K562 (cell line): Measurements from ENCODE around the gene C2CD5. TPM values are rescaled to one million over a fixed set of nuclear protein-coding genes. Genes with fewer than 3 reads are reported as not detected.

Experiments used
- CXXC5 ChIP-seq: fragments of 250-450 bp; sonication (Bioruptor Pico); IDR thresholded peaks from 2 replicates; pipeline ENCODE4 v1.8.0; 2022; ENCODE audit warnings: inconsistent platforms, mild to moderate bottlenecking, moderate library complexity
- DEAF1 ChIP-seq: fragments of 450-650 bp; formaldehyde crosslinking; IDR thresholded peaks from 2 replicates; pipeline ENCODE4 v1.4.0; 2020; ENCODE audit warnings: mild to moderate bottlenecking, moderate library complexity
- KDM5B ChIP-seq: fragments of 200-600 bp; sonication (generic); IDR thresholded peaks from 2 replicates; pipeline ENCODE4 v1.6.1; 2012; ENCODE audit warnings: low read depth, mild to moderate bottlenecking, moderate library complexity, low read length, control low read depth, inconsistent platforms; ENCODE audit not compliant: insufficient replicate concordance
- NR2C1 ChIP-seq, 2 experiments: fragments of 450-650 bp; IDR thresholded peaks; 2 replicates each; pipeline ENCODE4 v1.6.1; 2017; ENCODE audit warnings: mild to moderate bottlenecking in 2 of 2, antibody characterized with exemption in 1 of 2, inconsistent platforms in 1 of 2, missing compliant biosample characterization in 1 of 2, missing genetic modification characterization in 1 of 2
- PKNOX1 ChIP-seq: fragments of 450-650 bp; IDR thresholded peaks from 2 replicates; pipeline ENCODE4 v1.6.1; 2016
- THRAP3 ChIP-seq: fragments of 450-650 bp; IDR thresholded peaks from 2 replicates; pipeline ENCODE4 v1.6.1; 2016; ENCODE audit warnings: mild to moderate bottlenecking, inconsistent platforms, borderline replicate concordance
- ZNF444 ChIP-seq: fragments of 250-450 bp; sonication (Bioruptor Pico); IDR thresholded peaks from 2 replicates; pipeline ENCODE4 v1.4.0; 2020; ENCODE audit warnings: mild to moderate bottlenecking, moderate library complexity
- ZNF445 ChIP-seq: fragments of 250-450 bp; sonication (Bioruptor Pico); IDR thresholded peaks from 2 replicates; pipeline ENCODE4 v1.4.0; 2020; ENCODE audit warnings: low read depth, mild to moderate bottlenecking, moderate library complexity
- ZNF639 ChIP-seq, 2 experiments: fragments of 200-800 bp in 1 of 2; sonication (Bioruptor generic) in 1 of 2; sonication (generic) in 1 of 2; formaldehyde crosslinking in 1 of 2; IDR thresholded peaks in 1 of 2; conservative IDR thresholded peaks in 1 of 2; 2 replicates each; pipeline versions ENCODE4 v1.5.0 to v1.6.1; 2016 to 2020; ENCODE audit warnings: missing compliant biosample characterization in 1 of 2, missing genetic modification characterization in 1 of 2, missing genetic modification reagents in 1 of 2
- polyA plus RNA-seq, 8 experiments: library from polyadenylated mRNA; depleted of rRNA in 4 of 8; stranded (reverse) in 5 of 8; unstranded in 3 of 8; fragments of >200 nt; fragmentation: Nextera tagmentation in 2 of 8; fragmentation: Illumina TruSeq in 1 of 8; extraction: Ambion mirVana in 2 of 8; extraction: Trizol in 1 of 8; gene quantifications; 2 replicates each; pipeline versions ENCODE4 v1.2.1 to v1.2.3, GENCODE V29; 2011 to 2014; ENCODE audit warnings: inconsistent platforms in 1 of 8, missing spikeins in 1 of 8
- total RNA-seq, 7 experiments: library from RNA; depleted of rRNA in 6 of 7; stranded (reverse); fragments of >200 nt in 6 of 7; fragmentation: Illumina TruSeq in 2 of 7; extraction: Trizol in 2 of 7; gene quantifications; 2 replicates each; pipeline versions ENCODE4 v1.2.1 to v1.2.3, GENCODE V29; 2011 to 2021; ENCODE audit warnings: low replicate concordance in 1 of 7
- TF ChIP-seq, protein P1 (sequence below): sonication (generic); formaldehyde crosslinking; IDR thresholded peaks from 2 replicates; pipeline ENCODE4 v1.8.1; 2023; ENCODE audit warnings: mild to moderate bottlenecking, missing genetic modification reagents
- TF ChIP-seq, protein P2 (sequence below): fragments of 250-450 bp; sonication (Bioruptor Pico); IDR thresholded peaks from 2 replicates; pipeline ENCODE4 v1.4.0; 2020; ENCODE audit warnings: mild to moderate bottlenecking
- TF ChIP-seq, protein P3 (sequence below): fragments of 250-450 bp; sonication (Bioruptor Pico); IDR thresholded peaks from 2 replicates; pipeline ENCODE4 v1.8.0; 2022; ENCODE audit warnings: moderate library complexity, mild to moderate bottlenecking, inconsistent platforms

C2CD5 gene
- total and polyA plus RNA-seq, 9 of the 15 experiments (the other 6 are each of a cell fraction or from before 2014, with no cell fraction given) = 5.1 to 24.1 (median 14.3) TPM

DNA sequence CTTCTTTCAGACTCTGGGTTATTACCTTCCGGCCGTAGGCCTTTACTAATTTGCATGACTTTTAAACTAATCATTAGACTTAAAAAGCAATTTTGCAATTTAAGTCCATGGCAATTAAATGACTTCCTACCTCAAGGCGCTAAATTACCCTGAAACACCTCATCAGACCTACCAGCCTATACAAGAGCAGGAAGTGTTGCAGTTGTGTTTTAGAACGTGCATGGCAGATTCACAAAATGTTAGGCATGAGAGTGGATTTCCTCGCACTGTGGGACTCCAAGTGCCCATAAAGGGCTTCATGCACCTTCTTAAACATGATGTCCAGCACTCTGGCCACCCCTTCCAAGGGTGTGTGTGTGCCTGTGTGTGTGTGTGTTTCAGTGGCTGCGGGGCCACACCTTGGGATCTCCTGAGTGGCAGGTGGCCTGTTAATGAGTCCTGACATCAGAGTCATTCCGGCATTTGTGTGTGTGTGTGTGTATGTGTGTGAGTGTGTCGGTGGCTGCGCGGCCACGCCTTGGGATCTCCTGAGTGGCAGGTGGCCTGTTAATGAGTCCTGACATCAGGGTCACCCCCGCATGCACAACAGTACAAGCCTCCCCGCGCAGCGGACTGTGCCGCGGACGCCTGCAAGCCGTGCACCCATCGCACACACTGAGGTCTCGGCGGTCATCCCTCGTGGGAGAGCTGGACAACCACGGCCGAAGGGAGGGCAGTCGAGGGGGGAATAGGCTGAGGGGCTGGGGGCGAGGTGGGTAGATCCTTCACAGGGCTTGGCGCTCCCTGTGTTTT, 900 bp downstream of the C2CD5 start (continued):
- TF ChIP-seq ZNF444 (CRISPR knock-in tag) (no peak), DEAF1 (no peak), ZNF639 (CRISPR knock-in tag; conservative IDR thresholded peaks at IDR 0.05 in 1 of 2, IDR thresholded peaks at IDR 0.05 in 1 of 2) (no peak), THRAP3 (no peak), KDM5B (no peak), PKNOX1 (peak; percentile 94), CXXC5 (no peak), NR2C1 (IDR thresholded peaks at IDR 0.05) (no peak), NR2C1 (tag; IDR thresholded peaks at IDR 0.05) (no peak), ZNF445 (no peak)
- TF ChIP-seq, protein P1, sequence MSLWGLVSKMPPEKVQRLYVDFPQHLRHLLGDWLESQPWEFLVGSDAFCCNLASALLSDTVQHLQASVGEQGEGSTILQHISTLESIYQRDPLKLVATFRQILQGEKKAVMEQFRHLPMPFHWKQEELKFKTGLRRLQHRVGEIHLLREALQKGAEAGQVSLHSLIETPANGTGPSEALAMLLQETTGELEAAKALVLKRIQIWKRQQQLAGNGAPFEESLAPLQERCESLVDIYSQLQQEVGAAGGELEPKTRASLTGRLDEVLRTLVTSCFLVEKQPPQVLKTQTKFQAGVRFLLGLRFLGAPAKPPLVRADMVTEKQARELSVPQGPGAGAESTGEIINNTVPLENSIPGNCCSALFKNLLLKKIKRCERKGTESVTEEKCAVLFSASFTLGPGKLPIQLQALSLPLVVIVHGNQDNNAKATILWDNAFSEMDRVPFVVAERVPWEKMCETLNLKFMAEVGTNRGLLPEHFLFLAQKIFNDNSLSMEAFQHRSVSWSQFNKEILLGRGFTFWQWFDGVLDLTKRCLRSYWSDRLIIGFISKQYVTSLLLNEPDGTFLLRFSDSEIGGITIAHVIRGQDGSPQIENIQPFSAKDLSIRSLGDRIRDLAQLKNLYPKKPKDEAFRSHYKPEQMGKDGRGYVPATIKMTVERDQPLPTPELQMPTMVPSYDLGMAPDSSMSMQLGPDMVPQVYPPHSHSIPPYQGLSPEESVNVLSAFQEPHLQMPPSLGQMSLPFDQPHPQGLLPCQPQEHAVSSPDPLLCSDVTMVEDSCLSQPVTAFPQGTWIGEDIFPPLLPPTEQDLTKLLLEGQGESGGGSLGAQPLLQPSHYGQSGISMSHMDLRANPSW (CRISPR knock-in tag) = no peak
- TF ChIP-seq, protein P2, sequence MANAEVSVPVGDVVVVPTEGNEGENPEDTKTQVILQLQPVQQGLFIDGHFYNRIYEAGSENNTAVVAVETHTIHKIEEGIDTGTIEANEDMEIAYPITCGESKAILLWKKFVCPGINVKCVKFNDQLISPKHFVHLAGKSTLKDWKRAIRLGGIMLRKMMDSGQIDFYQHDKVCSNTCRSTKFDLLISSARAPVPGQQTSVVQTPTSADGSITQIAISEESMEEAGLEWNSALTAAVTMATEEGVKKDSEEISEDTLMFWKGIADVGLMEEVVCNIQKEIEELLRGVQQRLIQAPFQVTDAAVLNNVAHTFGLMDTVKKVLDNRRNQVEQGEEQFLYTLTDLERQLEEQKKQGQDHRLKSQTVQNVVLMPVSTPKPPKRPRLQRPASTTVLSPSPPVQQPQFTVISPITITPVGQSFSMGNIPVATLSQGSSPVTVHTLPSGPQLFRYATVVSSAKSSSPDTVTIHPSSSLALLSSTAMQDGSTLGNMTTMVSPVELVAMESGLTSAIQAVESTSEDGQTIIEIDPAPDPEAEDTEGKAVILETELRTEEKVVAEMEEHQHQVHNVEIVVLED = no peak
- TF ChIP-seq, protein P3, sequence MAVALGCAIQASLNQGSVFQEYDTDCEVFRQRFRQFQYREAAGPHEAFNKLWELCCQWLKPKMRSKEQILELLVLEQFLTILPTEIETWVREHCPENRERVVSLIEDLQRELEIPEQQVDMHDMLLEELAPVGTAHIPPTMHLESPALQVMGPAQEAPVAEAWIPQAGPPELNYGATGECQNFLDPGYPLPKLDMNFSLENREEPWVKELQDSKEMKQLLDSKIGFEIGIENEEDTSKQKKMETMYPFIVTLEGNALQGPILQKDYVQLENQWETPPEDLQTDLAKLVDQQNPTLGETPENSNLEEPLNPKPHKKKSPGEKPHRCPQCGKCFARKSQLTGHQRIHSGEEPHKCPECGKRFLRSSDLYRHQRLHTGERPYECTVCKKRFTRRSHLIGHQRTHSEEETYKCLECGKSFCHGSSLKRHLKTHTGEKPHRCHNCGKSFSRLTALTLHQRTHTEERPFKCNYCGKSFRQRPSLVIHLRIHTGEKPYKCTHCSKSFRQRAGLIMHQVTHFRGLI (CRISPR knock-in tag) = no peak
